Activated CD4-positive, alpha-beta T cell treated with anti-CD3 and anti-CD28 coated beads, Interleukin-2, amount 10 ng/mL, durations not matched to agents 7 days and 5 days (primary cell): ENCODE results near the gene CCT3. TPM values are rescaled to one million over a fixed set of nuclear protein-coding genes. Genes with fewer than 3 reads are reported as not detected.

ENCODE experiments used
- CTCF ChIA-PET: fragments of 350-600 bp; sonication (Branson Sonifier 250); formaldehyde crosslinking; loops from one replicate; lab custom pipeline; 2021; ENCODE audit warnings: antibody characterized with exemption; lab: Charles Lee
- POLR2A ChIA-PET: fragments of 350-600 bp; sonication (Branson Sonifier 250); formaldehyde crosslinking; loops from one replicate; lab custom pipeline; 2021; ENCODE audit warnings: antibody characterized with exemption; lab: Charles Lee
- DNase-seq: peaks from one replicate; pipeline ENCODE4 v3.0.0-alpha.2; 2020
- H3K27ac Mint-ChIP-seq: one replicate; pipeline ENCODE4 v1.8.0; 2021; ENCODE audit warnings: mild to moderate bottlenecking, moderate library complexity, mixed read lengths
- H3K27me3 Mint-ChIP-seq: one replicate; pipeline ENCODE4 v1.8.0; 2021; ENCODE audit warnings: mixed read lengths
- H3K36me3 Mint-ChIP-seq: one replicate; pipeline ENCODE4 v1.8.0; 2021; ENCODE audit warnings: low read depth, mixed read lengths
- H3K4me1 Mint-ChIP-seq: one replicate; pipeline ENCODE4 v1.8.0; 2021; ENCODE audit warnings: mixed read lengths
- H3K4me3 Mint-ChIP-seq: one replicate; pipeline ENCODE4 v1.8.0; 2021; ENCODE audit warnings: mild to moderate bottlenecking, moderate library complexity, mixed read lengths
- H3K9me3 Mint-ChIP-seq: one replicate; pipeline ENCODE4 v1.8.0; 2021; ENCODE audit warnings: mixed read lengths
- total RNA-seq, 2 experiments: library from RNA; stranded (reverse); gene quantifications; one replicate each; pipeline ENCODE4 v1.2.3, GENCODE V29; 2021

Gene CCT3
- total RNA-seq, 2 experiments from 2014 or later, result 186 to 228 TPM

GRCh38 chr1:156283521-156283920 lies 54.6 kb downstream of the CCT3 start:
- H3K27ac Mint-ChIP-seq, result peak overlapping the region; percentile 94
- peaks cover 38% of the 10 kb centered on the region for H3K4me1 Mint-ChIP-seq
- no peak for DNase-seq
- peak overlapping the region; percentile 97 for H3K4me3 Mint-ChIP-seq
- POLR2A ChIA-PET, result interaction anchor here (0.6 kb wide), 1 partner anchor 307 kb away, joined by 4 read pairs; no protein-coding TSS in a partner anchor
- CTCF ChIA-PET, result interaction anchor here (0.8 to 5.3 kb wide), 10 partner anchors 8 to 154 kb away, joined by 3 to 21 read pairs (median 4); partner anchors contain the start of gene VHLL
- H3K36me3 Mint-ChIP-seq, result peaks cover 13% of the 10 kb centered on the region
- no peaks in the 10 kb centered on the region for H3K27me3 Mint-ChIP-seq
- no peaks in the 10 kb centered on the region for H3K9me3 Mint-ChIP-seq

- H3K4me1 Mint-ChIP-seq, result peaks cover 38% of the 10 kb centered on the region
These were observed 55.4 kb downstream of the CCT3 start, which contains the start of gene SMG5 for GRCh38 chr1:156282479-156283222. Gene SMG5 (minus strand): TSS chr1:156282825. CDS start chr1:156282680, 145 bp downstream.

GRCh38 chr1:156281693-156282478 lies 56.2 kb downstream of the CCT3 start:
- ChIA-PET CTCF (interaction anchor here (0.6 to 5.3 kb wide), 10 partner anchors 10 to 1717 kb away, joined by 3 to 21 read pairs (median 4); partner anchors contain the start of gene GLMP), POLR2A (interaction anchor here (0.6 to 0.7 kb wide), 4 partner anchors 175 to 719 kb away, joined by 3 to 7 read pairs (median 3); partner anchors contain the start of gene ASH1L)
- peak; percentile 16 for DNase-seq
- Mint-ChIP-seq H3K4me1 (peaks cover 38% of the 10 kb centered on the region), H3K9me3 (no peaks in the 10 kb centered on the region), H3K27ac (peak overlapping the region; percentile 94), H3K27me3 (no peaks in the 10 kb centered on the region), H3K4me3 (peak overlapping the region; percentile 97), H3K36me3 (peaks cover 28% of the 10 kb centered on the region)

More at GRCh38 chr1:156282479-156283222, 55.4 kb downstream of the CCT3 start, which contains the start of gene SMG5:
- H3K9me3 Mint-ChIP-seq, result no peaks in the 10 kb centered on the region
- peak within 1 kb of the TSS; percentile 97 for H3K4me3 Mint-ChIP-seq
- peak within 1 kb of the TSS; percentile 94 for H3K27ac Mint-ChIP-seq
- peaks cover 20% of the 10 kb centered on the region for H3K36me3 Mint-ChIP-seq
- ChIA-PET CTCF (interaction anchor here (0.6 to 5.3 kb wide), 13 partner anchors 9 to 216 kb away, joined by 3 to 21 read pairs (median 3); partner anchors contain the start of gene VHLL), POLR2A (interaction anchor here (0.6 kb wide), 1 partner anchor 238 kb away, joined by 7 read pairs; no protein-coding TSS in a partner anchor)
- no peaks in the 10 kb centered on the region for H3K27me3 Mint-ChIP-seq
- peak; percentile 98 for DNase-seq

- H3K4me1 Mint-ChIP-seq, result peaks cover 38% of the 10 kb centered on the region
- peak; percentile 49 for DNase-seq
- ChIA-PET CTCF (interaction anchor here (1.0 to 5.3 kb wide), 6 partner anchors 10 to 56 kb away, joined by 3 to 21 read pairs (median 4); partner anchors contain the start of gene GLMP), POLR2A (interaction anchor here (0.6 to 0.7 kb wide), 3 partner anchors 176 to 719 kb away, joined by 3 read pairs; partner anchors contain the start of gene ASH1L)
- peak overlapping the region; percentile 97 for H3K4me3 Mint-ChIP-seq
- peak overlapping the region; percentile 94 for H3K27ac Mint-ChIP-seq
- no peaks in the 10 kb centered on the region for H3K27me3 Mint-ChIP-seq
- no peaks in the 10 kb centered on the region for H3K9me3 Mint-ChIP-seq
- H3K36me3 Mint-ChIP-seq, result peaks cover 32% of the 10 kb centered on the region
These were observed 56.8 kb downstream of the CCT3 start for GRCh38 chr1:156281281-156281680.

GRCh38 chr1:156279837-156280236 lies 58.3 kb downstream of the CCT3 start:
- POLR2A ChIA-PET, result no interaction called here
- Mint-ChIP-seq H3K9me3 (no peaks in the 10 kb centered on the region), H3K36me3 (peaks cover 39% of the 10 kb centered on the region), H3K27ac (no peak overlapping the region), H3K4me1 (peaks cover 38% of the 10 kb centered on the region), H3K4me3 (no peak overlapping the region), H3K27me3 (no peaks in the 10 kb centered on the region)
- DNase-seq, result no peak
- CTCF ChIA-PET, result interaction anchor here (0.6 to 5.3 kb wide), 10 partner anchors 8 to 214 kb away, joined by 3 to 21 read pairs (median 3); no protein-coding TSS in a partner anchor

- CTCF ChIA-PET, result interaction anchor here (0.7 to 1.3 kb wide), 3 partner anchors 45 to 593 kb away, joined by 3 read pairs; no protein-coding TSS in a partner anchor
- POLR2A ChIA-PET, result interaction anchor here (0.6 kb wide), 1 partner anchor 36 kb away, joined by 3 read pairs; no protein-coding TSS in a partner anchor
- no peaks in the 10 kb centered on the region for H3K9me3 Mint-ChIP-seq
These were observed 61.1 kb downstream of the CCT3 start for GRCh38 chr1:156276966-156277381.

GRCh38 chr1:156276532-156276931 lies 61.6 kb downstream of the CCT3 start:
- ChIA-PET CTCF (interaction anchor here (1.2 to 1.3 kb wide), 2 partner anchors 46 to 63 kb away, joined by 3 to 4 read pairs; partner anchors contain the start of gene PMF1), POLR2A (no interaction called here)
- no peak overlapping the region for H3K4me3 Mint-ChIP-seq
- H3K27me3 Mint-ChIP-seq, result no peaks in the 10 kb centered on the region
- H3K27ac Mint-ChIP-seq, result no peak overlapping the region
- no peaks in the 10 kb centered on the region for H3K9me3 Mint-ChIP-seq
- H3K36me3 Mint-ChIP-seq, result peaks cover 62% of the 10 kb centered on the region
- no peak for DNase-seq
- peaks cover 16% of the 10 kb centered on the region for H3K4me1 Mint-ChIP-seq

More at GRCh38 chr1:156276966-156277381, 61.1 kb downstream of the CCT3 start:
- peaks cover 58% of the 10 kb centered on the region for H3K36me3 Mint-ChIP-seq
- no peak overlapping the region for H3K27ac Mint-ChIP-seq
- H3K4me1 Mint-ChIP-seq, result peaks cover 18% of the 10 kb centered on the region
- no peak overlapping the region for H3K4me3 Mint-ChIP-seq
- no peak for DNase-seq
- no peaks in the 10 kb centered on the region for H3K27me3 Mint-ChIP-seq

- H3K36me3 Mint-ChIP-seq, result peaks cover 64% of the 10 kb centered on the region
- ChIA-PET POLR2A (no interaction called here), CTCF (interaction anchor here (0.6 to 4.2 kb wide), 5 partner anchors 8 to 100 kb away, joined by 3 to 21 read pairs (median 4); partner anchors contain the start of genes SMG5 and TMEM79)
- H3K27ac Mint-ChIP-seq, result no peak overlapping the region
- H3K4me3 Mint-ChIP-seq, result no peak overlapping the region
- H3K27me3 Mint-ChIP-seq, result no peaks in the 10 kb centered on the region
- H3K4me1 Mint-ChIP-seq, result no peaks in the 10 kb centered on the region
- no peaks in the 10 kb centered on the region for H3K9me3 Mint-ChIP-seq
- no peak for DNase-seq
These were observed 67.8 kb downstream of the CCT3 start for GRCh38 chr1:156270314-156270713.

- no peaks in the 10 kb centered on the region for H3K4me1 Mint-ChIP-seq
- H3K9me3 Mint-ChIP-seq, result no peaks in the 10 kb centered on the region
- peak overlapping the region; percentile 31 for H3K27ac Mint-ChIP-seq
- CTCF ChIA-PET, result interaction anchor here (0.7 kb wide), 1 partner anchor 181 kb away, joined by 3 read pairs; no protein-coding TSS in a partner anchor
- no peaks in the 10 kb centered on the region for H3K27me3 Mint-ChIP-seq
- DNase-seq, result no peak
- peaks cover 63% of the 10 kb centered on the region for H3K36me3 Mint-ChIP-seq
- POLR2A ChIA-PET, result no interaction called here
- no peak overlapping the region for H3K4me3 Mint-ChIP-seq
These were observed 69.8 kb downstream of the CCT3 start for GRCh38 chr1:156268336-156268735.

GRCh38 chr1:156266051-156266450 lies 72.0 kb downstream of the CCT3 start:
- ChIA-PET CTCF (no interaction called here), POLR2A (no interaction called here)
- H3K27ac Mint-ChIP-seq, result no peak overlapping the region
- H3K36me3 Mint-ChIP-seq, result peaks cover 59% of the 10 kb centered on the region
- H3K4me3 Mint-ChIP-seq, result no peak overlapping the region
- H3K4me1 Mint-ChIP-seq, result no peaks in the 10 kb centered on the region
- DNase-seq, result no peak
- no peaks in the 10 kb centered on the region for H3K9me3 Mint-ChIP-seq
- no peaks in the 10 kb centered on the region for H3K27me3 Mint-ChIP-seq

GRCh38 chr1:156263288-156263655 lies 74.8 kb downstream of the CCT3 start:
- H3K4me3 Mint-ChIP-seq, result no peak overlapping the region
- no peak for DNase-seq
- peaks cover 69% of the 10 kb centered on the region for H3K36me3 Mint-ChIP-seq
- no peaks in the 10 kb centered on the region for H3K4me1 Mint-ChIP-seq
- no peak overlapping the region for H3K27ac Mint-ChIP-seq
- CTCF ChIA-PET, result interaction anchor here (0.5 to 1.2 kb wide), 3 partner anchors 10 to 38 kb away, joined by 3 to 4 read pairs (median 3); no protein-coding TSS in a partner anchor
- POLR2A ChIA-PET, result no interaction called here
- no peaks in the 10 kb centered on the region for H3K9me3 Mint-ChIP-seq
- no peaks in the 10 kb centered on the region for H3K27me3 Mint-ChIP-seq
